Left colon (tissue), 2 donors: ENCODE results near the gene GIN1. TPM values are rescaled to one million over a fixed set of nuclear protein-coding genes. Genes with fewer than 3 reads are reported as not detected.
"Not testable (repeated sequence)": the region's sequence is repeated elsewhere in the genome, so short reads cannot be mapped to it uniquely, and the experiment has no call there.

ENCODE experiments used
- ATAC-seq: fragments of 200-7000 bp; cut with Tn5 transposase; one replicate; pipeline ENCODE4 v1.9.1; 2020; ENCODE audit warnings: mild to moderate bottlenecking, moderate library complexity
- DNase-seq, 2 donors: peaks; one replicate each; pipeline ENCODE4 v3.0.0-alpha.2; 2020
- intact Hi-C, 2 donors: fragments of 100-400 bp; cut with DNase I in 1 of 2; cut with micrococcal nuclease in 1 of 2; formaldehyde crosslinking; loops; one replicate each; pipeline versions ENCODE4 v1.11.2 to v1.14.0; 2022; cut with DNase I, micrococcal nuclease
- total RNA-seq, 2 donors: library from RNA; stranded (reverse); fragmentation: NEBNext Ultra II Directional; extraction: Animal tissue kit (Norgen Biotek cat#: 25700); gene quantifications; one replicate each; pipeline ENCODE4 v1.2.1, GENCODE V29; 2021
- donor health status: DM: no; HTN: no; CAD: no.
- donor health status: DM: yes; HTN: yes; CAD: no.

The GIN1 gene
- total RNA-seq, 2 donors from 2014 or later = 4.9 to 5.7 TPM

GRCh38 chr5:103059525-103059924 lies 60.4 kb downstream of the GIN1 start:
- intact Hi-C loops = no loop called here
- DNase-seq (no peak), ATAC-seq (no peak)

DNA sequence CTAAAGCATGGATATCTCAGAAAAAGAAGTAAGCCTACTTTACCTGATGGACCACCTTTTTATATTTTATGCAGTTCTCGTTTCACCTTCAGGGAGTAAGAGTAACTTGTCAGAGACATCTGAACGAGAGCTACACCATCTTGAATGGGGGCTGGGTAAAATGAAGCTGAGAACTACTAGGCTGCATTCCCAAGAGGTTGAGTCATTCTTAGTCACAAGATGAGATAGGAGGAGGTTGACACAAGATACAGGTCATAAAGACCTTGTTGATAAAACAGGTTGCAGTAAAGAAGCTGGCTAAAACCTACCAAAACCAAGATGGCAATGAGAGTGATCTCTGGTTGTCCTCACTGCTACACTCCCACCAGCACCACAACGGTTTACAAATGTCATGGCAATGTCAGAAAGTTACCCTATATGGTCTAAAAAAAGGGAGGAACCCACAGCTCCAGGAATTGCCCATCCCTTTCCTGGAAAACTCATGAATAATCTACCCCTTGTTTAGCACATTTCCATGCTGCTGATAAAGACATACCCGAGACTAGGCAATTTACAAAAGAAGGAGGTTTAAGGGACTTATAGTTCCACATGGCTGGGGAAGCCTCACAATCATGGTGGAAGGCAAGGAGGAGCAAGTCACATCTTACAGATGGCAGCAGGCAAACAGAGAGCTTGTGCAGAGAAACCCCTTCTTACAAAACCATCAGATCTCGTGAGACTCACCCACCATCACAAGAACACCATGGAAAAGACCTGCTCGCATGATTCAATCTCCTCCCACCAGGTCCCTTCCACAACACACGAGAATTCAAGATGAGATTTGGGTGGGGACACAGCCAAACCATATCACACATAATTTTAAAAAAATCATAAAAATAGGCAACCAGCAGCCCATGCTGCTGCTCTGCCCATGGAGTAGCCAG lies 62.5 kb downstream of the GIN1 start:
- DNase-seq (no peak), ATAC-seq (no peak)
- intact Hi-C loops = no loop called here

- intact Hi-C loops = loop anchor here in 1 of 2 donors (10.0 kb wide), 1 partner anchor 462 kb away; no protein-coding TSS in a partner anchor
- ATAC-seq, DNase-seq: not testable (repeated sequence)
Observed at GRCh38 chr5:103046706-103047105, 73.2 kb downstream of the GIN1 start.

DNA sequence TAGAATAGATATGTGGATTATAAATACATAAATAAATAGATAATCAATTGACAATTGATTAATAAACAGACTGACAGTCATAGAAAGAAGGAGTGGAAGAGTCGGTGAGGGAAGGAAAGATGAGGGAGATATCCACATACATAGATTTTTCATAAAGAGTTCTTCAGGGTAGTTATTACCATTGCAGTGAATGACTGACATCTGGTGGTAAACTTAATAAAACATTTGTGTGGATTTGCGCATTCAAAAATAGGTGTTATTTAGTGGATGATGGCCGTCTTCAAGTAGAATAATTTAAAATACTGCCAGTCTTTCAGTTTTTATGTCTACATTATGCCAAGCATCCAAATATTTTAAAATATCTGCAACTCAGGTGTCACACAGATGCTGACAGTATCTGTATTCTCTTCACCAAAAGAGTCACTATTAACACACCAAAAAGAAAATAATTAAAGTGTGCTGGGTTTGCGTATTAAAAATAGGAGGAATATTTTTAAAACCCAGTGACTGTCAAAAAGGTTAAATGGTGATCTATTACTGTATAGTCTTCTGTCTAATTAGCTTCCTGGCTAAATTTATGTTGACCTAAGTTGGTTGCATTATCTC lies 78.8 kb downstream of the GIN1 start:
- intact Hi-C loops = loop anchor here in 1 of 2 donors (10.0 kb wide), 1 partner anchor 456 kb away; no protein-coding TSS in a partner anchor
- ATAC-seq = peak; percentile 37
- DNase-seq = no peak

GRCh38 chr5:103037673-103038455 lies 82.1 kb downstream of the GIN1 start:
- ATAC-seq (no peak), DNase-seq (no peak)
- intact Hi-C loops = no loop called here

DNA sequence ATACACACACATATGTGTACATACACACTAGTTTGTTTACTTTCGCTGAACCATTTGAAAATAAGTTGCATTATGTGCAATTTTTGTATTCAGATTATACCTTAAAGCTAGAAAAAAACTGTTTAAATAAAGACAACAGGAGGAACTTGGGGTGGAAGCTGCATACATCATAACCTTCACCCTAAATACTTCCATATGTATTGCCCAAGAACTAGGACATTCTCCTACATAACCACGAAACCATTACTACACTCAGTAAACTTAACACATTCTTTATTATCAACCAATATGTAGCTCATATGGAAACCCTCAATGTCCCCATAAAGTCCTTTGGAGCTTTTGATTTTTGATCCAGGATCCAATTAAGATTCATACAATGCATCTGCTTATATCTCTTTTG lies 83.3 kb downstream of the GIN1 start:
- ATAC-seq (no peak), DNase-seq (no peak)
- intact Hi-C loops = no loop called here

Other genes starting within 250 kb of the GIN1 start
- 10 to 100 TPM; 75.2 to 81.1 TPM for gene PPIP5K2, start 163 bp upstream of the GIN1 start, total RNA-seq
- 10 to 100 TPM; 54.5 to 61.4 TPM for gene MACIR, start 138.6 kb upstream of the GIN1 start, total RNA-seq